ENCODE results near the gene PHYHD1.
A peak's percentile ranks its signal among the peaks of the same experiment; 100 is the strongest.

DNA sequence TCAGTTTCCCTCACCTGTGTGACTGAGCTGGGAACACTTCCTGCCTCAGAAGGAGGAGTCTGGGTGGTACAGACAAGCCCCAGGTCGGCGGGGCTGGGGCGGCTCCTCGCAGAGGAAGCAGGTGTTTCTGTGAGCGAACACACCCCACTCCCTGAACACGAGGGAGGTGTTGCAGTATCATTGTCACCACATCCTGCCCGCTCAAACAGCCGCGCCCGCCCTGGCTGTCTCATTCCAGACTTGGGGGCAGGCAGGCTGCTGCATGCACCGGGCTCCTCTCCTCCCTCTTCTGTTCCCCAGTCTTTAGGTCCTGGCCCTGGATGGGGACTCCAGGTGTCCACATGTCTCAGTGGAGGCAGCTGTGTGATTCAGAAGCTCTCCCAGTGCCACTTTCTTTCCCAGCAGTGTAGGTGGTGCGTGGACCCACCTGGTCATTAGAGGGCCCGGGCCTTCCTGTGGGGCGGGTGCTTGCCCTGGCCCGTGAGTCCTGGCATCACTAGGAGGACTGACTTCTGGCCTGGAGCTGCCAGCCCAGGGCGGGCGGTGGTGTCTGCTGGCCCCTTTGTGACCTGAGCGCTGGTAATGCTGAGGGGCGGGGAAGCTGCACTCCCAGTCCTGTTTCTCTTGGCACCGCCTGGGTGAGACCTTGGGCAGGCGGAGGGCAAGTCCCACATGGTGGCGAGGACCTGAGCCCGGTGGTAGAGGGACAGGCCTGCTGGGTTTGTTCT lies 18.3 kb upstream of the PHYHD1 start:
- TF ChIP-seq, protein P1, sequence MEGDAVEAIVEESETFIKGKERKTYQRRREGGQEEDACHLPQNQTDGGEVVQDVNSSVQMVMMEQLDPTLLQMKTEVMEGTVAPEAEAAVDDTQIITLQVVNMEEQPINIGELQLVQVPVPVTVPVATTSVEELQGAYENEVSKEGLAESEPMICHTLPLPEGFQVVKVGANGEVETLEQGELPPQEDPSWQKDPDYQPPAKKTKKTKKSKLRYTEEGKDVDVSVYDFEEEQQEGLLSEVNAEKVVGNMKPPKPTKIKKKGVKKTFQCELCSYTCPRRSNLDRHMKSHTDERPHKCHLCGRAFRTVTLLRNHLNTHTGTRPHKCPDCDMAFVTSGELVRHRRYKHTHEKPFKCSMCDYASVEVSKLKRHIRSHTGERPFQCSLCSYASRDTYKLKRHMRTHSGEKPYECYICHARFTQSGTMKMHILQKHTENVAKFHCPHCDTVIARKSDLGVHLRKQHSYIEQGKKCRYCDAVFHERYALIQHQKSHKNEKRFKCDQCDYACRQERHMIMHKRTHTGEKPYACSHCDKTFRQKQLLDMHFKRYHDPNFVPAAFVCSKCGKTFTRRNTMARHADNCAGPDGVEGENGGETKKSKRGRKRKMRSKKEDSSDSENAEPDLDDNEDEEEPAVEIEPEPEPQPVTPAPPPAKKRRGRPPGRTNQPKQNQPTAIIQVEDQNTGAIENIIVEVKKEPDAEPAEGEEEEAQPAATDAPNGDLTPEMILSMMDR (IDR thresholded peaks at IDR 0.05) = no peak
- TF ChIP-seq POLR2A (IDR thresholded peaks at IDR 0.05) (no peak), POLR2AphosphoS5 (IDR thresholded peaks at IDR 0.05; ENCODE audit: insufficient read depth in 1 of 2, low read depth in 1 of 2) (peak; percentile 78 to 83)
